ENCODE results near the gene TTLL7.

TTLL7 gene

DNA sequence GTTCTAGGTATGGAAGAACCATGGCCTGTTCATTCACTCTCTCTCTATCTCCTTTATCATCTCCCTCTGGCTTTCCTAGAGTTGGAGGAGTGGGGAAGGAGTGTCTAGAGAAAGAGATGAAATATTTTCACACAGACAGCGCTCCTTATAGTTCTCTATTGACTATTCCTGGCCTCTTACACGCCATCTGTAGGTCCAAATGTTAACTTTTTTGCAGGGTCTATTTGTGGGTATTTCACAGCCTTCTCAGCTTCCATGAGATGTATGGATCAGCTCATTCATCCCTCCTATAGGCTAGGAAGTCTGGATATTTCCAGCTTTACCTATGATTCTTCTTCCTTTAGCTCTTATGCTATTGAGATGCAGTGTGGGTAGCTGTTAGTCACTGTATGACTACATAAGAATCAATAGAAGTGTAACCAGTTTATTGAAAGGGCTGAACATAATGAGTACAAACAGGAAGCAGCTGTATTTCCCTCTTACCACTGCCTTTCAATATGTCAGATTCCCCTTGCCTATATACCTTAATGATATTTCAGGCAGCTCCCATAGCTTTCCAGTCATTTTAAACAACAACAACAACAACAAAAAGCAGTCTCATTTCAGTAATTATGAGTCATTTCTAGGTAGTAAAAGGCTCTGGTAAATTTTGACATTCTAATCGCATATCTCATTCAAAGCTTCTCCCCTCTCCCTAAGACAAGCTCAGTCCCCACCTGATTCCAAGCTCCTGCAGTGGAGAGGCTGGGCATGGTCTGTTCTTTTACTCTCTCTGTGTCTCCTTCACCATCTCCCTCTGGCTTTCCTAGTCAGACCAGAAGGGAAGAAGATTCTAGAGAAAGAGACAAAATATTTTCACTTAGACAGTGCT lies 149.5 kb downstream of the TTLL7 start:
- Mint-ChIP-seq H3K9me3 (no peaks in the 10 kb centered on the region), H3K4me1 (ENCODE audit: low read depth) (peaks cover 18% of the 10 kb centered on the region), H3K36me3 (ENCODE audit: low read depth) (no peaks in the 10 kb centered on the region), H3K4me3 (no peak overlapping the region), H3K27me3 (ENCODE audit: low read depth) (no peaks in the 10 kb centered on the region), H3K27ac (peak overlapping the region; percentile 79)

DNA sequence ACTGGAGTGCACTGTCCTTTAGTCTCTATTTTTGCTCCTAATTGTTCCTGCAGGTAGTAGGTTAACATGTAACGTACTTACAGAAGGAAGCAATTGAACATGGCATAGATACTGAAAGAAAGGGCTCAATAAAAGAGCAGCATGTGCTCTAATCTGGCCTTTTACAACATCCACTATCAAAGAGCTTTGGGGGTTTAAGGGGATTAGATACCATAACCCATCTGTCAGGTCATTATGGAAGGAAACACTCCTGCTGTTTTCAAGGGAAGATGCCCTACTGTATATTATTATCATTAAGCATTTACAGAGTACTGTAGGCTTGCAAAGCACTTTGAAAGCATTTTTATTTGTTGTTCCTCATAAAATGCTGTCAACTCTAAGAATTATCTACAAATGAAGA lies 152.8 kb downstream of the TTLL7 start:
- Mint-ChIP-seq H3K9me3 (no peaks in the 10 kb centered on the region), H3K27me3 (ENCODE audit: low read depth) (no peaks in the 10 kb centered on the region), H3K27ac (no peak overlapping the region), H3K4me3 (no peak overlapping the region), H3K36me3 (ENCODE audit: low read depth) (no peaks in the 10 kb centered on the region), H3K4me1 (ENCODE audit: low read depth) (peaks cover 18% of the 10 kb centered on the region)

DNA sequence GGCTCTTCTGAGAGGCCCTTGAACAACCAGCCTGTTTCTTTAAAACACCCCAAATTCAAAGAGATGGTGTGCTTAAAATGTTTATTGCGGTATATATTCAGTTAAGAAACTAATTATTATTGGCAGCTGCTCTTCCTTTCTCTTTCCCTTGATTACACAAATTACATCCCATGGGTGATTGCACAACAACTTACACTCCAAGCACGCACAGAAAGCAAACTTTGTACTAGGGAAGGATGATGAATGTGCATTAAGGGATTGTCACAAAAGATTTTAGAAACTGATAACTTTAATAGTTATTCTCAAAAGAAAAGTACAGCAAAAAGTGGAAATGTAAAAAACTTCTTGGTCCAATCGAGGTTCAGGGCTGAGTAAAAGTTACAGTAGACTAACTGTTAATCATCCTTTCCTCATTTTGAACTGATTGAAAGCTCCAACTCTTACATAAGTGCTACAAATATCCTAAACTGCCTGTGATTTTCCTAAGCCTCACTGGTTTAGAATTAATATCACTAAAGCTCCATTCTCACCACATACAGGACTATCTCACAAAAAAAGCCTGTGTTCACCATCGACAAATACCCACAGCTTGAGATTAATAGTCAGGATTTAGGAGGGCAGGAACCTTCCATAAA lies 153.4 kb downstream of the TTLL7 start:
- H3K9me3 Mint-ChIP-seq: no peaks in the 10 kb centered on the region
- H3K36me3 Mint-ChIP-seq (ENCODE audit: low read depth): no peaks in the 10 kb centered on the region
- H3K27ac Mint-ChIP-seq: no peak overlapping the region

DNA sequence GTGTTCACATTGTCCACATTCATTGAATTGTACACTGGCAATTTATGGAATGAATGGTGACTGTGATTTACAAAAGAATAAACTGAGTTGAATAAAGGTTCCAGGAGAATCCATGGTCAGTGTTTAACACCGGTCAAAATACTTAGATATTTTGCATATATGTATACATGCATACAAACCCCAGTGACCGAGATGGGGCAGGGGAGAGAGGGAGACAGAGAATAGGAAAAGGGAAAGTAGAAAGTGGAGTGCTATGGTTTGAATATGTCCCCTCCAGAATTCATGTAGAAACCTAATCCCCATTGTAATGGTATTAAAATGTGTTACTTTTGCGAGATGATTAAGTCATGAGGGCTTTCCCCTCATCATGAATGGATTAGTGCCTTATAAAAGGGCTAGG lies 154.4 kb downstream of the TTLL7 start:
- H3K36me3 Mint-ChIP-seq (ENCODE audit: low read depth): no peaks in the 10 kb centered on the region
- no peaks in the 10 kb centered on the region for H3K27me3 Mint-ChIP-seq (ENCODE audit: low read depth)
- no peaks in the 10 kb centered on the region for H3K9me3 Mint-ChIP-seq
- H3K4me3 Mint-ChIP-seq: no peak overlapping the region
- H3K4me1 Mint-ChIP-seq (ENCODE audit: low read depth): peaks cover 6% of the 10 kb centered on the region
- H3K27ac Mint-ChIP-seq: no peak overlapping the region

More for the DNA sequence above, 153.4 kb downstream of the TTLL7 start:
- H3K27me3 Mint-ChIP-seq (ENCODE audit: low read depth): no peaks in the 10 kb centered on the region
- H3K4me3 Mint-ChIP-seq: no peak overlapping the region
- H3K4me1 Mint-ChIP-seq (ENCODE audit: low read depth): peaks cover 17% of the 10 kb centered on the region

DNA sequence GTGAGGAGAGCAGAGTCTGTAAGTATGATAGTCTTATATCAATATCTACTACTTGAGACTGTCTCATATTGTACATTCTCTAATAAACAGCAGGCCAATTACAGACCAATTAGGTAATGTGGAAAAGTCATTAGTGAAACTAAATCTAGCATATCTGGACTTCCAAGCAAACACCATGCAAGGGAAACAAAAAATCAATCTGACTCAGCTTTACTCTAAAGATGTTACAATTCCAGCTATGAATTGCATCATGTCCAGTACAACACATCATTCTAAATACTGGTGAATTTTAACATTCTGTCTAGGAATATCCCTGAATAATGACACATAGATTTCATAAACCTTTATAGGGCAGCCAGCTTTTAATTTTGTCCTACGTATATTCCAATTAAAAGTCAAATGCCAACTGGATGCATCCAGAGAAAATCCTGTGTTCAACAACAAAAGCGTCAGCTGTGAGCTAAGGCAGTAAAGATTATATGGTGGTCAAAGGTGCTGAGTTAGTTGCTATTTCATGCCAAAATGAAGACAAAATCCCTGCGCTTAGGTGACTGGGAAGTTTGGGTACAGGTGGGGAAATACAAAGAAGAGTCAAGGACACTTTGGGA lies 159.3 kb downstream of the TTLL7 start:
- H3K9me3 Mint-ChIP-seq: no peaks in the 10 kb centered on the region
- H3K27me3 Mint-ChIP-seq (ENCODE audit: low read depth): no peaks in the 10 kb centered on the region
- no peak overlapping the region for H3K27ac Mint-ChIP-seq
- H3K4me1 Mint-ChIP-seq (ENCODE audit: low read depth): no peaks in the 10 kb centered on the region
- no peaks in the 10 kb centered on the region for H3K36me3 Mint-ChIP-seq (ENCODE audit: low read depth)
- H3K4me3 Mint-ChIP-seq: no peak overlapping the region

DNA sequence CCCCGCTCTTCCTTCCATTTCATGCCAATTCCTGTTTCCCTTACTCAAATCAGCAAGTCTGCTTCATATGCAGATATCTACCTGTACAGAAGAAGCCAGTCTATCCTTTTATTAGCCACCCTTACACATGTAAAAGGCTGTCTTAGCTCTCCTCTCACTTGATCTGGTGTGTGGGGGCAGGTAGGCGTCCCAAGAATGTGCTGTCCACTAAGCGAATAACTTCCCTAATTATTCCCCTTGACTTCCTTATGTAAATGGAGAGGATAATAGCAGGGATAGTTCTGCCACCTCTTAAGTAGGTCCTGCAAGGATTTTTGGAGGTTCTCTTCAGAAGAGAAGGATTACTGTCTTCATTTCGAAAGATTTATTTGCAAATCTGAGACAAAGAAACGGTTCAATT lies 160.4 kb downstream of the TTLL7 start:
- Mint-ChIP-seq H3K9me3 (no peaks in the 10 kb centered on the region), H3K36me3 (ENCODE audit: low read depth) (no peaks in the 10 kb centered on the region), H3K27me3 (ENCODE audit: low read depth) (no peaks in the 10 kb centered on the region), H3K27ac (no peak overlapping the region), H3K4me3 (no peak overlapping the region), H3K4me1 (ENCODE audit: low read depth) (no peaks in the 10 kb centered on the region)

DNA sequence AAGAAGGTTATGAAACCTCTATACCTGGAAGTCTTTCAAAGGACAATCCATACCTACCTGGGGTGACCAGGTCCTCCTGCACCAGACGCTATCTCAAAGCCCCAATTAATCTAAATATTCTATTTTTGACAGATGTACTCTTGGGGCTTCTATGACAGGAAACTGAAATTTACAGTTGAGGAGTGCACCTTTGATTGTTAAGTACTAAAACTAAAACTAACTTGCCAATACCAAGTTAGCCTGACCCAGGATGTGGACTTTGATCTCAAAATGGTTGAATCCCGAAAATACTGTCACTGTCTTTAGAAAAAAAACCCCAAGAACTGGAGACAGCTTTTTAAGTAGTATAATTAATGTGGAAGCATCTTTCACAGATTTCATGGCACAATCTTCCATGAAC lies 162.4 kb downstream of the TTLL7 start:
- H3K36me3 Mint-ChIP-seq (ENCODE audit: low read depth): no peaks in the 10 kb centered on the region
- no peak overlapping the region for H3K4me3 Mint-ChIP-seq
- no peaks in the 10 kb centered on the region for H3K9me3 Mint-ChIP-seq
- no peak overlapping the region for H3K27ac Mint-ChIP-seq
- no peaks in the 10 kb centered on the region for H3K27me3 Mint-ChIP-seq (ENCODE audit: low read depth)
- no peaks in the 10 kb centered on the region for H3K4me1 Mint-ChIP-seq (ENCODE audit: low read depth)

DNA sequence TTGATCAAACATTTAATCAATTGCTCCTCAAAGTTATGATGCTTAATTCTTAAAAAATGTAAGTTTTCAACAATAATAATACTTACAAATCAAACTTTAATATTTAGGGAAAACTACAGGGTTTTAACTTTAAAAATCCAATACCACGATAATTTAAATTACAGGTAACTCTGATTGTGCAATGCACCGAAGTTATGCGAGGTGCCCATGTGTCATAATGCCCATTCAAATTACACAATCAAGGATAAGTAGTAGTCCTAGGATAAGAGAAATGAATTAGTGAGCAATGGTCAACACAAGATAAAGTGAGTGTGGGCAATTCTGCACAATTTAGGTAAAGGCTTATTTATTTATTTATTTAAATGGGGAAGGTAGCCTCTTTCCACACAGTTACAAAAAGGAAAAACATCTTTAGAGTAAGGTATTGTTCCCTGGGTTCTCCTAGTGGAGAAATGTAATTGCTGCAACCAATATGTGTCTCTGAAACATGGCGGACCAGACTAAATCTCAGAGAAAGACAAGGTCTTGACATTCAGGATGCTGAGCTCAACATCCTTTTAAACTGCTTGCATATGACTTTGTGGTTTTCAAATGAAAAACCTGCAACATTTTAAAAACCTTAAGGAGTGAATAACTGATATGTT lies 164.2 kb downstream of the TTLL7 start:
- no peaks in the 10 kb centered on the region for H3K27me3 Mint-ChIP-seq (ENCODE audit: low read depth)
- H3K4me3 Mint-ChIP-seq: no peak overlapping the region
- H3K4me1 Mint-ChIP-seq (ENCODE audit: low read depth): no peaks in the 10 kb centered on the region
- no peak overlapping the region for H3K27ac Mint-ChIP-seq
- H3K36me3 Mint-ChIP-seq (ENCODE audit: low read depth): no peaks in the 10 kb centered on the region
- no peaks in the 10 kb centered on the region for H3K9me3 Mint-ChIP-seq

DNA sequence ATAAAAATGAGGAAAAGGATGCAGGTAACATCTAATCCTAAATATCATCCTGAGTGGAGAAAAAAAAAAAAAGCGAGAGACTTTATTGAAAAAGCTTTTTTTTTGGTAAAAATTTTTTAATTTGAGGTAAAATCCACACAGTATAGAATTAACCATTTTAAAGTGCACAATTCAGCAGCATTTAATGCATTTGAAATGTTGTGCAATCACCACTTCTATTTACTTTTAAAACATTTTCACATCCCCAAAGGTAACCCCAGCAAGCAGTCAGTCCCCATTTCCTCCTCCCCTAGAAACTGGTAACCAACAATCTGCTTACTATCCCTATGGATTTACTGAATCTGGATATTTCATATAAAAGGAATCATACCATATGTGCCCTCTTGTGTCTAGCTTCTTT lies 166.7 kb downstream of the TTLL7 start:
- Mint-ChIP-seq H3K27ac (no peak overlapping the region), H3K4me3 (no peak overlapping the region), H3K9me3 (no peaks in the 10 kb centered on the region), H3K27me3 (ENCODE audit: low read depth) (no peaks in the 10 kb centered on the region), H3K4me1 (ENCODE audit: low read depth) (no peaks in the 10 kb centered on the region), H3K36me3 (ENCODE audit: low read depth) (no peaks in the 10 kb centered on the region)

DNA sequence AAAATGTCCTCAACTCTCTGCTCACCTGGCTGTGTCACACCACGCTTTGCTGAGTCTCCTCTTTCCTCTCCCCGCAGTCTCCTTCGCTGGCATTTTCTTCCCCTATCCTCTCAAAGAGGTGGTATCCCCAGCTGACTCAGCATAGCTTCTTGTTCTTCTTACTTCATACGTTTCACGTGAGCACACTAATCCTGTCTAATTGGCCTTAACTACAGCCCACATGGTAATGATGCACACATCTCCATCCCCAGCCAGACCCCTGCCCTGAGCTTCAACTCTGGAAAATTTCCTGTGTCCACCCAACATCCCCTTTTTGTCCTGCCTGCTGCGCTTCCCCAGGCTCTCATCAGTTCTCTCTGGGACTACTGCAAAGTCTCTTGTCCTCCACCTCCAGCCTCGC lies 169.8 kb downstream of the TTLL7 start:
- H3K27ac Mint-ChIP-seq: no peak overlapping the region

DNA sequence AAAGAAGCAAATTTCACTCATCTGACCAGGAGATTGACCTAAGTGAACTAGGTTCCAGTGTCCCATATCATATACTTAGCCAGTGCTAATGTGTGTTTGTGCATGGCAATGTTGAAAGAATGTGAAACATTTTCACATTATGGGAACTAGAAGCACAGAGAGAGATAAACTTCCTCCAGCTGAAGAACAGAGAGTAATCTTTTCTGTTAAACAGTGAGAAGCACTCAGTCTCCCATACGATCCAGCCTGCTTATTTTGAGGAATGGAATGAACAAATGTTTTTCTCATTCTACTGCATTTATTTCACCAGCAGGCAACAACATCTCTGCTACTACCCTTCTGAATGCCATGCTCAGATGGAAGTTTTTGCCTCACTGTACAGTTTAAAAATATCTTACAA lies 170.5 kb downstream of the TTLL7 start:
- H3K27ac Mint-ChIP-seq: no peak overlapping the region
- H3K36me3 Mint-ChIP-seq (ENCODE audit: low read depth): no peaks in the 10 kb centered on the region
- no peaks in the 10 kb centered on the region for H3K9me3 Mint-ChIP-seq
- no peaks in the 10 kb centered on the region for H3K4me1 Mint-ChIP-seq (ENCODE audit: low read depth)
- H3K27me3 Mint-ChIP-seq (ENCODE audit: low read depth): no peaks in the 10 kb centered on the region
- no peak overlapping the region for H3K4me3 Mint-ChIP-seq

More for the DNA sequence above, 169.8 kb downstream of the TTLL7 start:
- Mint-ChIP-seq H3K27me3 (ENCODE audit: low read depth) (no peaks in the 10 kb centered on the region), H3K36me3 (ENCODE audit: low read depth) (no peaks in the 10 kb centered on the region), H3K9me3 (no peaks in the 10 kb centered on the region), H3K4me1 (ENCODE audit: low read depth) (no peaks in the 10 kb centered on the region), H3K4me3 (no peak overlapping the region)

DNA sequence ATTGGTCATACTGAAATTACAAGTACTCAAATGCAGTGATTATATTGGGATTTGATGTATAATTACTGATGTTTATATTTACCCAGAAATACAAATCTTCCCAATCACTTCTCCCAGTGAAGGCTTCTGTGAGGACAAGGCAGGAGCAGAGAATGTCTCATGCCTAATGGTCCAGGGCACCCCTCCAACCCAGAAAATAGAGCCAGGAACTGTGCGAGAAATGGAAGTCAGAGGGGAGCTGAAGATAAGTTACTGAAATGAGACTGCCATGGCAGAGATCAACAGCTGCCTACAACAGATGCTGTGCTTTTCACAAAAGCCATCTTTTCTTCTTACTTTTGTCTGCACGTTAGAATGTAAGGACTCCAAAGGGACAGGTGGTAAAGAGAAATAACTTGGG lies 171.2 kb downstream of the TTLL7 start:
- no peak overlapping the region for H3K27ac Mint-ChIP-seq
- H3K4me3 Mint-ChIP-seq: no peak overlapping the region
- H3K36me3 Mint-ChIP-seq (ENCODE audit: low read depth): no peaks in the 10 kb centered on the region
- no peaks in the 10 kb centered on the region for H3K27me3 Mint-ChIP-seq (ENCODE audit: low read depth)
- no peaks in the 10 kb centered on the region for H3K9me3 Mint-ChIP-seq
- no peaks in the 10 kb centered on the region for H3K4me1 Mint-ChIP-seq (ENCODE audit: low read depth)

DNA sequence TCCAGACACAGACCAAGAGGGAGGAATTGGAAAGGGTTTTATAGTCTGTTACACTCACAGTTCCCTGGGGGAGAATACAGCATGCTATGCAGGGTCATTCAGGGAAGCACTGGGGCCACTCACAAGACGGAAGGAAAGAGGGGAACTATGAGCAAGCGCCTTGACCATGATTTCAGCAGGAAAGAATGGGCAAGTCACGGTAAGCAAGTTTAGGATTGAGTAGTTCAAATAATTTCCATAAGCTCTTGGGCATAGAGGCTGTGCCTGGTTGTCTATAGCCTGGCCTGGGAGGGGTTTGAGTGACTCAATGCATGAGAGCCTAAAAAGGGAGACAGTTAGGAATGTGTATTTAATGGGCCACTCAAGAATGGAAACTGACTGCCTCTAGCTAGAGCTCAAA lies 176.7 kb downstream of the TTLL7 start:
- Mint-ChIP-seq H3K9me3 (no peaks in the 10 kb centered on the region), H3K4me3 (no peak overlapping the region), H3K4me1 (ENCODE audit: low read depth) (no peaks in the 10 kb centered on the region), H3K36me3 (ENCODE audit: low read depth) (no peaks in the 10 kb centered on the region), H3K27ac (no peak overlapping the region), H3K27me3 (ENCODE audit: low read depth) (no peaks in the 10 kb centered on the region)

DNA sequence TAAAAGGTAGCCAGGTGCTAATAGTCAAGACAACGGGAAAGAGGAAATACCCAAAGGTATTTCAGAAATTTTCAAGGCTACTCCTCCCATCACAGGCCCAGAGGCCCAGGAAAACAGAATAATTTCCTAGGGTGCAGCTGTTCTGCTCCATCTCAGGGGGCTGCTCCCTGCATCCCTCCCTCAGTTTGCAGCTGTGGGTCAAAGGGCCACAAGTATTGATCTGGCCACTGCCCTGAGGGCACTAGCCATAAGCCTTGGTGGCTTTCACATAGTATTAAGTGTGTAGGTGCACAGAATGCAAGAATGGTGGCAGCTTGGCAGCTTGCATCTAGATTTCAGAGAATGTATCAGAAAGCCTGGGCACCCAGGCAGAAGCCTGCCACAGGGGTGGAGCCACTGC lies 179.5 kb downstream of the TTLL7 start:
- no peaks in the 10 kb centered on the region for H3K27me3 Mint-ChIP-seq (ENCODE audit: low read depth)
- no peak overlapping the region for H3K4me3 Mint-ChIP-seq
- H3K9me3 Mint-ChIP-seq: no peaks in the 10 kb centered on the region
- no peaks in the 10 kb centered on the region for H3K4me1 Mint-ChIP-seq (ENCODE audit: low read depth)
- no peaks in the 10 kb centered on the region for H3K36me3 Mint-ChIP-seq (ENCODE audit: low read depth)
- no peak overlapping the region for H3K27ac Mint-ChIP-seq

DNA sequence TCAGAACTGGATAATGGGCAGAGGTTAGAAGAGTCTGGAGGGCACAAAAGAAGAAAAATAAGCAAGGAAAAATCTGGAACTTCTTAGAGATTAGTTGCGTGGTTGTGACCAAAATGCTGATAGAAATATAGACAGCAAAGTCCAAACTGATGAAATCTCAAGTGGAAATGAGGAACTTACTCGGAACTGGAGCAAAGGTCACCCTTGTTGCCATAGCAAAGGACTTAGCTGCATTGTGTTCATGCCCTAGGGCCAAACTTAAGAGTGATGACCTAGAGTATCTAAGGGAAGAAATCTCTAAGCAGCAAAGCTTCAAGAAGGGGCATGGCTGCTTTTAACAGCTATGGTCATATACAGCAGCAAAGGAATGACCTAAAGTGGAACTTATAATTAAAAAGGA lies 180.0 kb downstream of the TTLL7 start:
- Mint-ChIP-seq H3K4me1 (ENCODE audit: low read depth) (no peaks in the 10 kb centered on the region), H3K9me3 (no peaks in the 10 kb centered on the region), H3K4me3 (no peak overlapping the region), H3K27me3 (ENCODE audit: low read depth) (no peaks in the 10 kb centered on the region), H3K36me3 (ENCODE audit: low read depth) (no peaks in the 10 kb centered on the region), H3K27ac (no peak overlapping the region)
